Measurements from ENCODE around the gene SHISAL1. TPM values are rescaled to one million over a fixed set of nuclear protein-coding genes. Genes with fewer than 3 reads are reported as not detected.

Gene SHISAL1
- total and polyA plus RNA-seq, 11 donors, result 0.32 to 1.5 (median 0.85) TPM

DNA sequence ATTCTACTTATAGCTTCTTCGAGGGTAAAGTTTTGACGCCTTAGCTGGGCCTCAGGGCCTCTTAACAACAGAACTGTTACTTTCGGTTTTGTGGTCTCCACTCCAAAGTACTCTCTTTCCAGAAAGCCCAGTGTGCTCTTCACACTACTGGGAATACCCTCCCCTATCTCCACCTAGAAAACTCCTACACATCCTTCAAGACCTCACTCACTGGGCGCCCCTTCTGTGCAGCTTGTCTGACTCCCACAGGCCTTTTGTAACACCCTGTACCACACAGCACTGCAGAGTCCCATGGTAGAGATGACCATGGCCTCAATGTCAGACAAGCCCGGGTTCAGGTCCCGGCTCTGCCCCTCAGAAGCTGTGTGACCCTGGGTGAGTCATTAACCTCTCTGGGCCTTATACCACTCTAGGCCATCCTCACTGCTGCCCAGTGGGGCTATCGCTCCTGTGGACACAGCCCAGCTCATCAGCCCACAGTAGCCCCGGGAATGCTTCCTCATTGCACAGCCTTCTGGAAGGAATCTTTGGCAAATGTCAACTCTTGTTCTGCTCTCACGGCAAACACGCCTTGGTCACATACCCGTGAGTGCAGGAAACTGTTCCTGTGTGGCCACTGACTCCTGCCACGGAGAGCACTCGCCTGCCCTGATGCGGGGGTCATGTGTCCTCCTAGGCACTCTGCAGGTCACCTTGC lies 51.4 kb downstream of the SHISAL1 start:
- intact Hi-C loops (cut with DNase I), result no loop called here
- ATAC-seq (peak in 1 of 4 donors; percentile 10), DNase-seq (peak in 1 of 5 donors; percentile 7)
- Histone ChIP-seq H3K27ac (no peak overlapping the region), H3K36me3 (no peaks in the 10 kb centered on the region), H3K9me3 (no peaks in the 10 kb centered on the region), H3K4me3 (no peak overlapping the region), H3K4me1 (peaks cover 0 to 10% (median 0%) of the 10 kb centered on the region in 12 donors), H3K27me3 (peaks cover 0 to 3% (median 0%) of the 10 kb centered on the region in 9 donors)
- TF ChIP-seq POLR2A (IDR thresholded peaks at IDR 0.05), result no peak
- TF ChIP-seq, protein P1, sequence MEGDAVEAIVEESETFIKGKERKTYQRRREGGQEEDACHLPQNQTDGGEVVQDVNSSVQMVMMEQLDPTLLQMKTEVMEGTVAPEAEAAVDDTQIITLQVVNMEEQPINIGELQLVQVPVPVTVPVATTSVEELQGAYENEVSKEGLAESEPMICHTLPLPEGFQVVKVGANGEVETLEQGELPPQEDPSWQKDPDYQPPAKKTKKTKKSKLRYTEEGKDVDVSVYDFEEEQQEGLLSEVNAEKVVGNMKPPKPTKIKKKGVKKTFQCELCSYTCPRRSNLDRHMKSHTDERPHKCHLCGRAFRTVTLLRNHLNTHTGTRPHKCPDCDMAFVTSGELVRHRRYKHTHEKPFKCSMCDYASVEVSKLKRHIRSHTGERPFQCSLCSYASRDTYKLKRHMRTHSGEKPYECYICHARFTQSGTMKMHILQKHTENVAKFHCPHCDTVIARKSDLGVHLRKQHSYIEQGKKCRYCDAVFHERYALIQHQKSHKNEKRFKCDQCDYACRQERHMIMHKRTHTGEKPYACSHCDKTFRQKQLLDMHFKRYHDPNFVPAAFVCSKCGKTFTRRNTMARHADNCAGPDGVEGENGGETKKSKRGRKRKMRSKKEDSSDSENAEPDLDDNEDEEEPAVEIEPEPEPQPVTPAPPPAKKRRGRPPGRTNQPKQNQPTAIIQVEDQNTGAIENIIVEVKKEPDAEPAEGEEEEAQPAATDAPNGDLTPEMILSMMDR (IDR thresholded peaks at IDR 0.05), result no peak
- WGBS, 4 donors, result 65 to 81% (median 76%) methylated on average over 13 to 14 of the region's 14 CpGs

DNA sequence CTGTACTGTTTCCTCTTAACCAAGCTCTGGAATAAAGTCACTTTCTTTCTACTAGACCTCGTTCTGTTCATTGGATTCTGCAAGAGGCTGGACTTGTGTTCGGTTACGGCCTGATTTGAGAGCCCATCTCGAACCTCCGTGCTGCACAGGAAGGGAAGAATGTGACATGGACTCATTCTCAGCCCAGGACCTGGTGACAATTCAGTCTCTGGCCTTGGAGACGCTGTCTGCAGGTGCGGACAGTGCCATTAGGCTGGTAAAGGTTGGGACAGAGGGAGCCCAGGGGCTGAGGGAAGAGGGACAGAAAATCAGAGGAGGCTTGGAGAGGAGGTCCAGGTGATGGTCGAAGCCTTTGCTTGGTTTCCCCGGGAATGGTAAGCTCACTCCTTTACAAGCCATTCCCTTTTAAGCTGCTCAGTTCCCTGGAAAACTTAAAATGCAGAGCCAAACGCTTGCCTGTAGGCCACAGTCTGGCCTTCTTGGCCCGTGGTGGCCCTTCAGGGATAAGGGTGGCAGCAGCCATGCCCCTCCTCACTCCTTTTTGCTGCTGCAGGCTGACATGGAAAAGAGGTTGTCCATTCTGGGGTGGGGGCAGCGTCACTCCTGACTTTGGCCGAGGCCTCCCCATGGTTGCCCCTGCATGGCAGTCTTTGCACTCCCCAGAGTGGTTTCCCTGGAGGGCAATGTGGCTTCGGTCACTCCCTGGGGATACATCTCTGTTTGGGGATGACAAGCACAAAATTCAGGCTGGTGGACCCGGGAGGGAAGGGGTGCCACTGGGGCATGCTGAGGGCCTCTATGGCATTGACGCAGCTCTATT lies 52.3 kb downstream of the SHISAL1 start:
- WGBS, 4 donors, result 86 to 90% (median 87%) methylated on average over 16 of the region's 16 CpGs
- no peaks in the 10 kb centered on the region for H3K36me3 ChIP-seq
- TF ChIP-seq, protein P1 (IDR thresholded peaks at IDR 0.05), result no peak
- TF ChIP-seq POLR2A (IDR thresholded peaks at IDR 0.05), result no peak
- H3K4me1 ChIP-seq, result peaks cover 0 to 10% (median 0%) of the 10 kb centered on the region in 12 donors
- H3K27me3 ChIP-seq, result peaks cover 0 to 3% (median 0%) of the 10 kb centered on the region in 9 donors
- DNase-seq (peak in 1 of 5 donors; percentile 10), ATAC-seq (no peak)
- no peaks in the 10 kb centered on the region for H3K9me3 ChIP-seq
- H3K4me3 ChIP-seq, result no peak overlapping the region
- intact Hi-C loops (cut with DNase I), result no loop called here
- H3K27ac ChIP-seq, result no peak overlapping the region

GRCh38 chr22:44259366-44260215 lies 53.2 kb downstream of the SHISAL1 start:
- Histone ChIP-seq H3K4me3 (no peak overlapping the region), H3K27me3 (peaks cover 0 to 3% (median 0%) of the 10 kb centered on the region in 9 donors), H3K9me3 (no peaks in the 10 kb centered on the region), H3K4me1 (peaks cover 0 to 10% (median 0%) of the 10 kb centered on the region in 12 donors), H3K36me3 (no peaks in the 10 kb centered on the region), H3K27ac (no peak overlapping the region)
- no peak for TF ChIP-seq POLR2A (IDR thresholded peaks at IDR 0.05)
- TF ChIP-seq, protein P1 (IDR thresholded peaks at IDR 0.05), result no peak
- DNase-seq (peak in 1 of 5 donors; percentile 7), ATAC-seq (no peak)
- intact Hi-C loops (cut with DNase I), result no loop called here
- 73 to 78% (median 76%) methylated on average over 19 of the region's 19 CpGs for WGBS, 4 donors
